Activated naive CD4-positive, alpha-beta T cell treated with anti-CD3 and anti-CD28 coated beads for 36 hours (primary cell): ENCODE data around the gene GRK5. TPM values are rescaled to one million over a fixed set of nuclear protein-coding genes. Genes with fewer than 3 reads are reported as not detected.

Experiments
- CTCF ChIA-PET: fragments of 350-600 bp; sonication (Branson Sonifier 250); formaldehyde crosslinking; loops from one replicate; lab custom pipeline; 2021; ENCODE audit warnings: antibody characterized with exemption; lab: Charles Lee
- DNase-seq: peaks from one replicate; pipeline ENCODE4 v3.0.0-alpha.2; 2020
- H3K27ac Mint-ChIP-seq: one replicate; pipeline ENCODE4 v1.8.0; 2021; ENCODE audit warnings: mild to moderate bottlenecking, mixed read lengths
- H3K27me3 Mint-ChIP-seq: one replicate; pipeline ENCODE4 v1.8.0; 2021; ENCODE audit warnings: low read depth, mixed read lengths
- H3K36me3 Mint-ChIP-seq: one replicate; pipeline ENCODE4 v1.8.0; 2021; ENCODE audit warnings: low read depth, mixed read lengths
- H3K4me1 Mint-ChIP-seq: one replicate; pipeline ENCODE4 v1.8.0; 2021; ENCODE audit warnings: low read depth, mixed read lengths
- H3K4me3 Mint-ChIP-seq: one replicate; pipeline ENCODE4 v1.8.0; 2021; ENCODE audit warnings: mild to moderate bottlenecking, moderate library complexity, mixed read lengths
- H3K9me3 Mint-ChIP-seq: one replicate; pipeline ENCODE4 v1.8.0; 2021; ENCODE audit warnings: mixed read lengths
- intact Hi-C: fragments of 100-400 bp; cut with micrococcal nuclease; formaldehyde crosslinking; loops from one replicate; pipeline ENCODE4 v1.15.1; 2023
- total RNA-seq, 2 experiments: library from RNA; stranded (reverse); gene quantifications; one replicate each; pipeline ENCODE4 v1.2.3, GENCODE V29; 2021

The GRK5 gene
- total RNA-seq, 2 experiments from 2014 or later: 27.1 to 29.7 TPM

GRCh38 chr10:119393421-119393820, 186.1 kb downstream of the GRK5 start:
- no peaks in the 10 kb centered on the region for H3K27me3 Mint-ChIP-seq
- intact Hi-C loops: no loop called here
- peak overlapping the region; percentile 32 for H3K27ac Mint-ChIP-seq
- H3K4me3 Mint-ChIP-seq: no peak overlapping the region
- peaks cover 4% of the 10 kb centered on the region for H3K36me3 Mint-ChIP-seq
- H3K4me1 Mint-ChIP-seq: no peaks in the 10 kb centered on the region
- CTCF ChIA-PET: no interaction called here
- no peak for DNase-seq
- H3K9me3 Mint-ChIP-seq: no peaks in the 10 kb centered on the region

- Mint-ChIP-seq H3K4me3 (no peak overlapping the region), H3K36me3 (peaks cover under 1% of the 10 kb centered on the region), H3K27ac (peak overlapping the region; percentile 32), H3K27me3 (no peaks in the 10 kb centered on the region), H3K9me3 (no peaks in the 10 kb centered on the region), H3K4me1 (no peaks in the 10 kb centered on the region)
- DNase-seq: no peak
- intact Hi-C loops: no loop called here
- CTCF ChIA-PET: no interaction called here
Observed at GRCh38 chr10:119393845-119394244, 186.5 kb downstream of the GRK5 start.

- Mint-ChIP-seq H3K27ac (no peak overlapping the region), H3K4me3 (no peak overlapping the region), H3K36me3 (no peaks in the 10 kb centered on the region), H3K27me3 (no peaks in the 10 kb centered on the region), H3K9me3 (no peaks in the 10 kb centered on the region), H3K4me1 (no peaks in the 10 kb centered on the region)
- intact Hi-C loops: no loop called here
- no peak for DNase-seq
- CTCF ChIA-PET: no interaction called here
Observed at GRCh38 chr10:119394657-119395279, 187.4 kb downstream of the GRK5 start.

GRCh38 chr10:119395280-119396007, 188.1 kb downstream of the GRK5 start:
- Mint-ChIP-seq H3K4me1 (no peaks in the 10 kb centered on the region), H3K27me3 (no peaks in the 10 kb centered on the region), H3K36me3 (no peaks in the 10 kb centered on the region), H3K27ac (no peak overlapping the region), H3K4me3 (no peak overlapping the region), H3K9me3 (no peaks in the 10 kb centered on the region)
- CTCF ChIA-PET: no interaction called here
- DNase-seq: no peak
- intact Hi-C loops: no loop called here

GRCh38 chr10:119396008-119396708, 188.8 kb downstream of the GRK5 start:
- DNase-seq: no peak
- Mint-ChIP-seq H3K27ac (no peak overlapping the region), H3K36me3 (no peaks in the 10 kb centered on the region), H3K27me3 (no peaks in the 10 kb centered on the region), H3K4me1 (no peaks in the 10 kb centered on the region), H3K9me3 (no peaks in the 10 kb centered on the region), H3K4me3 (no peak overlapping the region)
- intact Hi-C loops: no loop called here
- CTCF ChIA-PET: no interaction called here

GRCh38 chr10:119396709-119397071, 189.3 kb downstream of the GRK5 start:
- no peak overlapping the region for H3K4me3 Mint-ChIP-seq
- H3K27me3 Mint-ChIP-seq: no peaks in the 10 kb centered on the region
- H3K4me1 Mint-ChIP-seq: peaks cover 1% of the 10 kb centered on the region
- CTCF ChIA-PET: no interaction called here
- no peak for DNase-seq
- no peaks in the 10 kb centered on the region for H3K9me3 Mint-ChIP-seq
- no peaks in the 10 kb centered on the region for H3K36me3 Mint-ChIP-seq
- intact Hi-C loops: no loop called here
- no peak overlapping the region for H3K27ac Mint-ChIP-seq

GRCh38 chr10:119397416-119397815, 190.0 kb downstream of the GRK5 start:
- peaks cover 1% of the 10 kb centered on the region for H3K4me1 Mint-ChIP-seq
- H3K9me3 Mint-ChIP-seq: no peaks in the 10 kb centered on the region
- CTCF ChIA-PET: no interaction called here
- no peaks in the 10 kb centered on the region for H3K36me3 Mint-ChIP-seq
- DNase-seq: no peak
- H3K4me3 Mint-ChIP-seq: no peak overlapping the region
- intact Hi-C loops: no loop called here
- H3K27ac Mint-ChIP-seq: no peak overlapping the region
- no peaks in the 10 kb centered on the region for H3K27me3 Mint-ChIP-seq

- Mint-ChIP-seq H3K4me1 (peaks cover 1% of the 10 kb centered on the region), H3K36me3 (no peaks in the 10 kb centered on the region), H3K27ac (no peak overlapping the region), H3K27me3 (no peaks in the 10 kb centered on the region), H3K4me3 (no peak overlapping the region), H3K9me3 (no peaks in the 10 kb centered on the region)
- intact Hi-C loops: no loop called here
- CTCF ChIA-PET: interaction anchor here (1.0 kb wide), 1 partner anchor 200 kb away, joined by 3 read pairs; no protein-coding TSS in a partner anchor
- no peak for DNase-seq
Observed at GRCh38 chr10:119398996-119399395, 191.6 kb downstream of the GRK5 start.

GRCh38 chr10:119399466-119399865, 192.1 kb downstream of the GRK5 start:
- H3K4me1 Mint-ChIP-seq: peaks cover 1% of the 10 kb centered on the region
- CTCF ChIA-PET: no interaction called here
- intact Hi-C loops: no loop called here
- no peaks in the 10 kb centered on the region for H3K36me3 Mint-ChIP-seq
- no peak for DNase-seq
- no peaks in the 10 kb centered on the region for H3K27me3 Mint-ChIP-seq
- H3K4me3 Mint-ChIP-seq: no peak overlapping the region
- H3K27ac Mint-ChIP-seq: no peak overlapping the region
- no peaks in the 10 kb centered on the region for H3K9me3 Mint-ChIP-seq

- no peak overlapping the region for H3K27ac Mint-ChIP-seq
- no peaks in the 10 kb centered on the region for H3K36me3 Mint-ChIP-seq
- peaks cover 1% of the 10 kb centered on the region for H3K4me1 Mint-ChIP-seq
- intact Hi-C loops: no loop called here
- no peak for DNase-seq
- no peaks in the 10 kb centered on the region for H3K27me3 Mint-ChIP-seq
- no peaks in the 10 kb centered on the region for H3K9me3 Mint-ChIP-seq
- CTCF ChIA-PET: interaction anchor here (1.0 to 1.3 kb wide), 3 partner anchors 192 to 202 kb away, joined by 4 to 5 read pairs (median 4); no protein-coding TSS in a partner anchor
- H3K4me3 Mint-ChIP-seq: no peak overlapping the region
Observed at GRCh38 chr10:119401671-119402395, 194.5 kb downstream of the GRK5 start.

- intact Hi-C loops: no loop called here
- H3K9me3 Mint-ChIP-seq: no peaks in the 10 kb centered on the region
- H3K36me3 Mint-ChIP-seq: no peaks in the 10 kb centered on the region
- no peak overlapping the region for H3K4me3 Mint-ChIP-seq
- DNase-seq: no peak
- H3K27me3 Mint-ChIP-seq: no peaks in the 10 kb centered on the region
- CTCF ChIA-PET: interaction anchor here (0.6 kb wide), 1 partner anchor 225 kb away, joined by 4 read pairs; no protein-coding TSS in a partner anchor
- peaks cover 6% of the 10 kb centered on the region for H3K4me1 Mint-ChIP-seq
- no peak overlapping the region for H3K27ac Mint-ChIP-seq
Observed at GRCh38 chr10:119403921-119404320, 196.6 kb downstream of the GRK5 start.
